Subcutaneous adipose tissue (tissue), 4 donors: ENCODE data around the gene SORBS1. TPM values are rescaled to one million over a fixed set of nuclear protein-coding genes. Genes with fewer than 3 reads are reported as not detected.

Experiments used
- total RNA-seq, 4 donors: library from RNA; depleted of rRNA; stranded (reverse); fragments of >200 nt; gene quantifications; one replicate each; pipeline ENCODE4 v1.1.0, GENCODE V29; 2016
- TF ChIP-seq, protein P1 (sequence below): fragments of 450-650 bp; IDR thresholded peaks from one replicate; pipeline ENCODE4 v1.5.1; 2016; ENCODE audit warnings: low read depth, mild to moderate bottlenecking, control low read depth, antibody characterized with exemption, moderate library complexity

The SORBS1 gene
- total RNA-seq, 4 donors from 2014 or later: 460 to 715 (median 623) TPM

DNA sequence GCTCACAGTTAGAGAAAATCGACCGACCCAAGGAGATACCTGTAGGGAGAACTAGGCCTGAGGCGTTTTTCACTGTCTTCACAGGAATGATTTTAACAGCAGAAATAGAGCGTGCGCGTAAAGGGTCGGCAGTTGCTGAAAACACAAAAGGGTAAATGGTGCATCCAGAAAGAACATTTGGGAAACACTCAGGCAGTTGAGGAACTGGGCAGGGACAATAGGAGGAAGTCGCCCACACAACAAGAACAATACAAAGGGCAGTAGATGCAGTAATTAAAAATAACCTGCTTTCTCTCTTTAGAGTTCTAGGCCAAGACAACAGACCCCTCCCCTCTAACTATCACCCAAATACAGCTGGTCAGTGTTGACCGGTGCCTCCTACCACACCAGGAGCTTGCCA is 126.6 kb downstream of the SORBS1 start:
- TF ChIP-seq, protein P1, sequence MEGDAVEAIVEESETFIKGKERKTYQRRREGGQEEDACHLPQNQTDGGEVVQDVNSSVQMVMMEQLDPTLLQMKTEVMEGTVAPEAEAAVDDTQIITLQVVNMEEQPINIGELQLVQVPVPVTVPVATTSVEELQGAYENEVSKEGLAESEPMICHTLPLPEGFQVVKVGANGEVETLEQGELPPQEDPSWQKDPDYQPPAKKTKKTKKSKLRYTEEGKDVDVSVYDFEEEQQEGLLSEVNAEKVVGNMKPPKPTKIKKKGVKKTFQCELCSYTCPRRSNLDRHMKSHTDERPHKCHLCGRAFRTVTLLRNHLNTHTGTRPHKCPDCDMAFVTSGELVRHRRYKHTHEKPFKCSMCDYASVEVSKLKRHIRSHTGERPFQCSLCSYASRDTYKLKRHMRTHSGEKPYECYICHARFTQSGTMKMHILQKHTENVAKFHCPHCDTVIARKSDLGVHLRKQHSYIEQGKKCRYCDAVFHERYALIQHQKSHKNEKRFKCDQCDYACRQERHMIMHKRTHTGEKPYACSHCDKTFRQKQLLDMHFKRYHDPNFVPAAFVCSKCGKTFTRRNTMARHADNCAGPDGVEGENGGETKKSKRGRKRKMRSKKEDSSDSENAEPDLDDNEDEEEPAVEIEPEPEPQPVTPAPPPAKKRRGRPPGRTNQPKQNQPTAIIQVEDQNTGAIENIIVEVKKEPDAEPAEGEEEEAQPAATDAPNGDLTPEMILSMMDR: no peak

DNA sequence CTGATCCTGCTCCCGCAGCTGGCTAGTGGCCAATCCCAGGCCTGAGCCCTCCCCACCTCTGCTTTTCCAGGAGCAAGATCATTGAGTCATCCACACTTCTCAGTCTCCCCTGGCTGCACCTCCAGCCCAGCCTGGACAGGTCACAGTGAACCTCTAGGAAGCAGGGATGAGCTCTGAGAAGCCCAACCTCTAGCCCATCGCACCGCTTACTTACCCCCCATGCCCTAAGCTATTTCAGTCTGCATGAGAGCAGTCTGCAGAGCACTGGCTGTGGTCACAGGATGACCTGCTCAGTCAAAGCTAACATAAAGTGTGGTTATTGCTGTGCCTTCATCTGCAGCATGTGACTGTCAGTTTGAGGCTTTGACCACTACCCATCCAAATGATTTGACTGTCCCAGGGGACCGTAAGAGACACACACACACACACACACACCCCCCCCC is 129.2 kb downstream of the SORBS1 start:
- TF ChIP-seq, protein P1: no peak

DNA sequence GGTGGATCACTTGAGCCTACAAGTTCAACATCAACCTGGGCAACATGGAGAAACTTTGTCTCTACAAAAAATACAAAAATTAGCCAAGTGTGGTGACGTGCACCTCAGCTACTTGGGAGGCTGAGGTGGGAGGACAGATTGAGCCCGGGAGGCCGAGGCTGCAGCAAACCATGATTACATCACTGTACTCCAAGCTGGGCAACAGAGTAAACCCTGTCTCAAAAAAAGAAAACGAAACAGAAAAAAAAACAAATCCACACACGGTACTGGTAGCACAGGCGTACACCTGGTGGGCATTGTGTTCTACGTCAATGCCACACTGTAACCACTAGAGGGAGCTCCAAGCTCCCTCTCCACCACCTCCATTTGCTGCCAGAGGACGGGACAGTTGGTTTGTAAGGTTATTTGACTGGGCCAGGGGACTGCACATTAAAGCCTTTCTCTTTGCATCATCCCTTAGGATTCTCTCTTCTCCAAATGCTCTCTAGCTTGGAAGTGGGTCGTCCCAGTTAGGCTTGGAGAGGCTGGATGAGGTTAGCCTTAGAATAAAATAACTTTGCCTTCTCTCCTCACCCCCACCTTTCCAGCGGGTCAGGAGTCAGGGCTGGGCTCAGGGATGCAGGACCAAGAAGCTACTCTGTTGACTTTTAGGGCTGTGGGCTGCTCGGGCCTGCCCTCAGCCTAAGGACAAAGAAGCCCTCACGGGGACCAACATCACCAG is 130.8 kb downstream of the SORBS1 start:
- TF ChIP-seq, protein P1: no peak

DNA sequence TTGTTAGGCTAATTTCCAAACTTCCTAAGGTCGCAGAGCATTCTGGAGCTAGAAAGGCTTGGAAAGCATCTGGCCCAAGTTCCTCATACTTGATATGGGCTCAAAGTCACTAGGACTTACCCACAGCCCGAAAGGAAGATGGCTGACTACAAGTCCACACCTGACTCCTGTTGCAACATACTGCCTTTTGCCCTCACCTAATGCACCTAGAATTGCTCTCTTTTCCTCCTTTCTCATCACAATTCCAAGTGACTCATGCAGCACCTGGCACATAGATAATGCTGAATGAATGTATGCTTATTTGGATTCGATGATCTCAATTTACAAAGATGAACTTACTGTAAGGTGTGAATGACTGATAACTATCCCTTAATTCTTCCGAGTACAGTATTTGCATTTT is 131.5 kb downstream of the SORBS1 start:
- TF ChIP-seq, protein P1: no peak

DNA sequence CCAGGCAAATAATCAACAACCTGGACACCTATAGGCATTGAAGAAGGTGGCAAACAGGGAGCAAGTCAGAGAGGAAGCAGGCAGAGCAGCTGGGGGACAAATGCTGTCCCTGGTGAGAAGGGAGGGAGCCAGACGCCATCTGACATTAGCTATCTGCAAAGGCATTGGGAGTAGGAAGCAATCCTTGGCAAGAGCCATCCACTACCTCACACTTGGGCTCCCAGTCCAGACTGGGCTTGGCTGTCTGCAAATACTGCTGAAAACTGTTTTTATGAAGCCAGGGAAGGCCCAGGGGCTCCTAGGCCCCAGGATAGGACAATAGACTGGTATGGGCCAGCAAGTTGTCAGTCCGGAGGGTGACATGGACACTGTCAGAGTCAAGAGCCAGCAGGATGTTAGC is 132.5 kb downstream of the SORBS1 start:
- TF ChIP-seq, protein P1: no peak

DNA sequence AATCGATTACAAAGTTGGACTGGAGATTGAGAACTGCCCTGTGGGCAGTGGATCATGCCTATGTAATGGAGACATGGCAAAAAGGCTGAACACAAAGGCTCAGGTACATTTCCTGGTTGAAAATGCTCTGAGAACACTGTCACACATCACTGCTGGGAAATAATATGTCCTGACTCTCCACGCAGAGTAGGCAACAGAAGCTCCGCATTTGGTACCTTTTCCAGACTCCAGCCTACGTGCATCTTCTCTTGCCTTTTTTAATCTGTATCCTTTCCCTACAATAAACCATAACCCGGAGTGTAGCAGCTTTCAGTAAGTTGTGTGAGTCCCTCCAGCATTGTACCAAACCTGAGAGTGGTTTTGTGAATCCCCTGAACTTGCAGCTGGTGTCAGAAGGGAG is 134.7 kb downstream of the SORBS1 start:
- TF ChIP-seq, protein P1: no peak

DNA sequence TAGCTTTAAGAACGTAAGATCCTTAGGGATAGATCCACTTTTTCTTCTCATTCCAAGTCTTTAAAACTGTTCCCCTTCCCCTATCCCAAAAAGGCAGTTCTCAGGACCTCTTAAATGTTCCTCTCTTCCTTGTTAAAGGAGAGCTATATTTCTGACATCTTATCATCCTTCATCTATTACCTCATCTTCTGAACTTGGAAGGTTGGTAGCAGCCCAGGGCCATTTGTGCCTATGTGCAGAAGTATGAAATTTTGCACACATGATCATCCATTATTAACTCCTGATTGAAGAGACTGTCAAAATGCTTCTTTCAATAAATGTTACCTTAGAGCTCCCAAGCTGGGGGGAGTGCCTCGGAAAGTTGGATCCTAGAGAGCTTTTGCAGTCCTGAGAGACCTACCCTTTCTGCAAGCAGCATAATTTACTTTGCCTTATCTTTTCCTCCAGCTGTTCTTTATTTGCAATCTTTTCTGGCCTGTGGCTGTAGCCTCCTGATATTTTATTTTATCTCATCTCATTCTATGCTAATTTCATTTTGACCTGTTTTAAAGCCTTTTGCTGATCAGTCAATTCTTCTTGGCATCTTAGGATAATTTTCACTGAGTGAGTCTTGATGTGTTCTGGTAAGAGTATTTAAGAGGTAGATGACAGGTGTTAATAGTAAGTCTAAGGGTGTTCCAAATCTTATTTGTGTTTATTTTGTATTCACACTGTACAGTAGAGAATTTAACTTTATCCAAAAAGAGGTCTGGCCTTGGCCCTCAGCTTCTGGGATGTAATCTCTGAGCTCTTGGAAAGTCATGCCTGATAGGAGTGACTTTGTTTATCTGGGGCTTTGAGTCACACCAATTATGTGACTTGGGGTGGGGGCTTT is 135.3 kb downstream of the SORBS1 start:
- TF ChIP-seq, protein P1: no peak
